Measurements from ENCODE around the gene CAMTA1.

Gene CAMTA1

GRCh38 chr1:7048395-7048794, 263.1 kb downstream of the CAMTA1 start:
- no peaks in the 10 kb centered on the region for H3K9me2 ChIP-seq (replicated peaks; ENCODE audit: insufficient read depth, low read length)
- H3K27me3 ChIP-seq (ENCODE audit: low read length) = no peaks in the 10 kb centered on the region
- H3K27ac ChIP-seq (ENCODE audit: low read depth, low read length) = no peak overlapping the region
- H4K20me1 ChIP-seq (ENCODE audit: low read depth, low read length) = no peaks in the 10 kb centered on the region
- no peaks in the 10 kb centered on the region for H3K9me3 ChIP-seq (ENCODE audit: insufficient read depth, low read length)
- H3K4me3 ChIP-seq (ENCODE audit: insufficient read depth, low read length, poor library complexity, severe bottlenecking) = no peak overlapping the region
- no peaks in the 10 kb centered on the region for H3F3A ChIP-seq (ENCODE audit: insufficient read depth)
- TF ChIP-seq EZH2phosphoT487 (conservative IDR thresholded peaks at IDR 0.05; ENCODE audit: low read length) (no peak), CTCF (IDR thresholded peaks at IDR 0.05; ENCODE audit: insufficient read depth, low read length, poor library complexity, severe bottlenecking) (no peak)
- H3K4me2 ChIP-seq (ENCODE audit: low read depth, low read length, poor library complexity, severe bottlenecking) = no peak overlapping the region
- H2AFZ ChIP-seq (ENCODE audit: low read depth, low read length, severe bottlenecking) = no peak overlapping the region
- H3K79me2 ChIP-seq (ENCODE audit: insufficient read depth, low read length) = no peaks in the 10 kb centered on the region
- no peak overlapping the region for H3K9ac ChIP-seq (ENCODE audit: low read length)
- no peaks in the 10 kb centered on the region for H3K36me3 ChIP-seq (ENCODE audit: low read length)

- H3K27me3 ChIP-seq (ENCODE audit: low read length) = no peaks in the 10 kb centered on the region
- H3K4me3 ChIP-seq (ENCODE audit: insufficient read depth, low read length, poor library complexity, severe bottlenecking) = no peak overlapping the region
- TF ChIP-seq CTCF (IDR thresholded peaks at IDR 0.05; ENCODE audit: insufficient read depth, low read length, poor library complexity, severe bottlenecking) (no peak), EZH2phosphoT487 (conservative IDR thresholded peaks at IDR 0.05; ENCODE audit: low read length) (no peak)
- H3K9me2 ChIP-seq (replicated peaks; ENCODE audit: insufficient read depth, low read length) = no peaks in the 10 kb centered on the region
- H3F3A ChIP-seq (ENCODE audit: insufficient read depth) = no peaks in the 10 kb centered on the region
- no peak overlapping the region for H3K9ac ChIP-seq (ENCODE audit: low read length)
- no peaks in the 10 kb centered on the region for H3K36me3 ChIP-seq (ENCODE audit: low read length)
- no peaks in the 10 kb centered on the region for H4K20me1 ChIP-seq (ENCODE audit: low read depth, low read length)
- H2AFZ ChIP-seq (ENCODE audit: low read depth, low read length, severe bottlenecking) = no peak overlapping the region
- H3K4me2 ChIP-seq (ENCODE audit: low read depth, low read length, poor library complexity, severe bottlenecking) = no peak overlapping the region
- H3K27ac ChIP-seq (ENCODE audit: low read depth, low read length) = no peak overlapping the region
- H3K9me3 ChIP-seq (ENCODE audit: insufficient read depth, low read length) = no peaks in the 10 kb centered on the region
- no peaks in the 10 kb centered on the region for H3K79me2 ChIP-seq (ENCODE audit: insufficient read depth, low read length)
Observed at GRCh38 chr1:7049913-7050625, 264.8 kb downstream of the CAMTA1 start.

GRCh38 chr1:7050751-7051665, 265.8 kb downstream of the CAMTA1 start:
- Histone ChIP-seq H3K4me2 (ENCODE audit: low read depth, low read length, poor library complexity, severe bottlenecking) (no peak overlapping the region), H3K36me3 (ENCODE audit: low read length) (no peaks in the 10 kb centered on the region), H2AFZ (ENCODE audit: low read depth, low read length, severe bottlenecking) (no peak overlapping the region), H3K9me2 (replicated peaks; ENCODE audit: insufficient read depth, low read length) (no peaks in the 10 kb centered on the region), H3K27me3 (ENCODE audit: low read length) (no peaks in the 10 kb centered on the region), H3K79me2 (ENCODE audit: insufficient read depth, low read length) (no peaks in the 10 kb centered on the region), H3K27ac (ENCODE audit: low read depth, low read length) (no peak overlapping the region), H3F3A (ENCODE audit: insufficient read depth) (no peaks in the 10 kb centered on the region), H3K9me3 (ENCODE audit: insufficient read depth, low read length) (no peaks in the 10 kb centered on the region), H4K20me1 (ENCODE audit: low read depth, low read length) (no peaks in the 10 kb centered on the region), H3K4me3 (ENCODE audit: insufficient read depth, low read length, poor library complexity, severe bottlenecking) (no peak overlapping the region), H3K9ac (ENCODE audit: low read length) (no peak overlapping the region)
- TF ChIP-seq CTCF (IDR thresholded peaks at IDR 0.05; ENCODE audit: insufficient read depth, low read length, poor library complexity, severe bottlenecking) (no peak), EZH2phosphoT487 (conservative IDR thresholded peaks at IDR 0.05; ENCODE audit: low read length) (no peak)

Data from SU-DHL-6 (cell line).